Measurements from ENCODE around the gene CUX1. TPM values are rescaled to one million over a fixed set of nuclear protein-coding genes. Genes with fewer than 3 reads are reported as not detected.
A peak's percentile ranks its signal among the peaks of the same experiment; 100 is the strongest.

Gene CUX1
- total and polyA plus RNA-seq, 10 of the 15 experiments (the other 5 are each of a cell fraction or from before 2014, with no cell fraction given) = 6.1 to 48.6 (median 25.9) TPM

DNA sequence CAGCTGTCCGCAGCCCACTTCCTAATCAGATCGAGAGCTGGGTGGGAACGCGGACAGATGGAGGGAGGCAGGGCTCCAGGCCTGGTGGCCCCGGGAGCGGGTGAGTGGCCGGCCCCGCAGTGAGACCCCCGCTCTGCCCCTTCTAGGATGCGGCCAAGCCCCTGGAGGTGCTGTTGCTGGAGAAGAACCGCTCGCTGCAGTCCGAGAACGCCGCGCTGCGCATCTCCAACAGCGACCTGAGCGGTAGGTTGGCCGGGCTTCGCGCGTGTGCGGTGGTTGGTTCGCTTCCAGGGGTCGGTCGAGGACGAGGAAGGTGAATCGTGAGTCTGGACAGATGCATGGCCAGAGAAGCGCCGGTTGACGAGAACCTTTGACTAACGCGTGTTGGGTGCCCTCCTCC lies 377.9 kb downstream of the CUX1 start:
- no peak overlapping the region for H3K27ac ChIP-seq (ENCODE audit: control insufficient read depth, insufficient read depth)
- TF ChIP-seq, protein P1, sequence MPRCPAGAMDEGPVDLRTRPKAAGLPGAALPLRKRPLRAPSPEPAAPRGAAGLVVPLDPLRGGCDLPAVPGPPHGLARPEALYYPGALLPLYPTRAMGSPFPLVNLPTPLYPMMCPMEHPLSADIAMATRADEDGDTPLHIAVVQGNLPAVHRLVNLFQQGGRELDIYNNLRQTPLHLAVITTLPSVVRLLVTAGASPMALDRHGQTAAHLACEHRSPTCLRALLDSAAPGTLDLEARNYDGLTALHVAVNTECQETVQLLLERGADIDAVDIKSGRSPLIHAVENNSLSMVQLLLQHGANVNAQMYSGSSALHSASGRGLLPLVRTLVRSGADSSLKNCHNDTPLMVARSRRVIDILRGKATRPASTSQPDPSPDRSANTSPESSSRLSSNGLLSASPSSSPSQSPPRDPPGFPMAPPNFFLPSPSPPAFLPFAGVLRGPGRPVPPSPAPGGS (IDR thresholded peaks at IDR 0.05; ENCODE audit: borderline replicate concordance, insufficient read depth, low read depth, low read length, poor library complexity, severe bottlenecking) = peak; percentile 56
- TF ChIP-seq, protein P2, sequence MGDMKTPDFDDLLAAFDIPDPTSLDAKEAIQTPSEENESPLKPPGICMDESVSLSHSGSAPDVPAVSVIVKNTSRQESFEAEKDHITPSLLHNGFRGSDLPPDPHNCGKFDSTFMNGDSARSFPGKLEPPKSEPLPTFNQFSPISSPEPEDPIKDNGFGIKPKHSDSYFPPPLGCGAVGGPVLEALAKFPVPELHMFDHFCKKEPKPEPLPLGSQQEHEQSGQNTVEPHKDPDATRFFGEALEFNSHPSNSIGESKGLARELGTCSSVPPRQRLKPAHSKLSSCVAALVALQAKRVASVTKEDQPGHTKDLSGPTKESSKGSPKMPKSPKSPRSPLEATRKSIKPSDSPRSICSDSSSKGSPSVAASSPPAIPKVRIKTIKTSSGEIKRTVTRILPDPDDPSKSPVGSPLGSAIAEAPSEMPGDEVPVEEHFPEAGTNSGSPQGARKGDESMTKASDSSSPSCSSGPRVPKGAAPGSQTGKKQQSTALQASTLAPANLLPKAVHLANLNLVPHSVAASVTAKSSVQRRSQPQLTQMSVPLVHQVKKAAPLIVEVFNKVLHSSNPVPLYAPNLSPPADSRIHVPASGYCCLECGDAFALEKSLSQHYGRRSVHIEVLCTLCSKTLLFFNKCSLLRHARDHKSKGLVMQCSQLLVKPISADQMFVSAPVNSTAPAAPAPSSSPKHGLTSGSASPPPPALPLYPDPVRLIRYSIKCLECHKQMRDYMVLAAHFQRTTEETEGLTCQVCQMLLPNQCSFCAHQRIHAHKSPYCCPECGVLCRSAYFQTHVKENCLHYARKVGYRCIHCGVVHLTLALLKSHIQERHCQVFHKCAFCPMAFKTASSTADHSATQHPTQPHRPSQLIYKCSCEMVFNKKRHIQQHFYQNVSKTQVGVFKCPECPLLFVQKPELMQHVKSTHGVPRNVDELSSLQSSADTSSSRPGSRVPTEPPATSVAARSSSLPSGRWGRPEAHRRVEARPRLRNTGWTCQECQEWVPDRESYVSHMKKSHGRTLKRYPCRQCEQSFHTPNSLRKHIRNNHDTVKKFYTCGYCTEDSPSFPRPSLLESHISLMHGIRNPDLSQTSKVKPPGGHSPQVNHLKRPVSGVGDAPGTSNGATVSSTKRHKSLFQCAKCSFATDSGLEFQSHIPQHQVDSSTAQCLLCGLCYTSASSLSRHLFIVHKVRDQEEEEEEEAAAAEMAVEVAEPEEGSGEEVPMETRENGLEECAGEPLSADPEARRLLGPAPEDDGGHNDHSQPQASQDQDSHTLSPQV (IDR thresholded peaks at IDR 0.05) = no peak
- peaks cover 9 to 21% of the 10 kb centered on the region in 2 experiments; a peak in 3 of 4 replicates for H3K36me3 ChIP-seq (ENCODE audit: control insufficient read depth in 2 of 2, insufficient read depth in 2 of 2, low read length in 1 of 2)
- ChIA-PET POLR2A (no interaction called here), CTCF (no interaction called here), RAD21 (ENCODE audit: unreplicated experiment) (no interaction called here), SMC1A (ENCODE audit: uncharacterized antibody, unreplicated experiment) (interaction anchor here (0.9 kb wide), 1 partner anchor 70 kb away, joined by 3 read pairs; no protein-coding TSS in a partner anchor)
- no peak overlapping the region for H3K9ac ChIP-seq (ENCODE audit: control insufficient read depth, insufficient read depth, low read length)
- H3K27me3 ChIP-seq (replicated peaks in 1 of 2; ENCODE audit: control insufficient read depth in 2 of 2, insufficient read depth in 2 of 2, low read length in 1 of 2) = no peaks in the 10 kb centered on the region
- H3K4me3 ChIP-seq = no peak overlapping the region
- intact Hi-C loops (cut with micrococcal nuclease; ENCODE audit: unreplicated experiment) = no loop called here
- FAIRE-seq = no peak
- H2AFZ ChIP-seq (ENCODE audit: control insufficient read depth, low read depth, low read length) = no peak overlapping the region
- WGBS (ENCODE audit: insufficient coverage, insufficient replicate concordance, low lambda C conversion rate, missing lambda C conversion rate) = 98% methylated on average over 32 of the region's 34 CpGs
- H3K4me1 ChIP-seq (ENCODE audit: control insufficient read depth, insufficient read depth, low read length) = no peaks in the 10 kb centered on the region
- ATAC-seq = no peak
- no peak overlapping the region for H3K4me2 ChIP-seq (ENCODE audit: control insufficient read depth, insufficient read depth)
- BruUV-seq (replicated peaks) = no TSS peak
- DNase-seq (ENCODE audit: low read depth, low spot score) = no peak
- H3K79me2 ChIP-seq (ENCODE audit: control insufficient read depth, insufficient read depth, low read length) = no peaks in the 10 kb centered on the region
- H4K20me1 ChIP-seq (ENCODE audit: control insufficient read depth, insufficient read depth) = no peaks in the 10 kb centered on the region
- in situ Hi-C loops (cut with MboI) = no loop called here
- no peaks in the 10 kb centered on the region for H3K9me3 ChIP-seq (replicated peaks; ENCODE audit: control insufficient read depth, insufficient read depth, low read length)
